GM21723 (cell line): ENCODE data around the gene RALY.
"Not testable (repeated sequence)": the region's sequence is repeated elsewhere in the genome, so short reads cannot be mapped to it uniquely, and the experiment has no call there.

Source experiments
- ATAC-seq: cut with Tn5 transposase; IDR thresholded peaks from one replicate; pipeline ENCODE4 v1.9.1; 2021; ENCODE audit warnings: mild to moderate bottlenecking, moderate library complexity; ENCODE audit not compliant: unreplicated experiment

Gene RALY

DNA sequence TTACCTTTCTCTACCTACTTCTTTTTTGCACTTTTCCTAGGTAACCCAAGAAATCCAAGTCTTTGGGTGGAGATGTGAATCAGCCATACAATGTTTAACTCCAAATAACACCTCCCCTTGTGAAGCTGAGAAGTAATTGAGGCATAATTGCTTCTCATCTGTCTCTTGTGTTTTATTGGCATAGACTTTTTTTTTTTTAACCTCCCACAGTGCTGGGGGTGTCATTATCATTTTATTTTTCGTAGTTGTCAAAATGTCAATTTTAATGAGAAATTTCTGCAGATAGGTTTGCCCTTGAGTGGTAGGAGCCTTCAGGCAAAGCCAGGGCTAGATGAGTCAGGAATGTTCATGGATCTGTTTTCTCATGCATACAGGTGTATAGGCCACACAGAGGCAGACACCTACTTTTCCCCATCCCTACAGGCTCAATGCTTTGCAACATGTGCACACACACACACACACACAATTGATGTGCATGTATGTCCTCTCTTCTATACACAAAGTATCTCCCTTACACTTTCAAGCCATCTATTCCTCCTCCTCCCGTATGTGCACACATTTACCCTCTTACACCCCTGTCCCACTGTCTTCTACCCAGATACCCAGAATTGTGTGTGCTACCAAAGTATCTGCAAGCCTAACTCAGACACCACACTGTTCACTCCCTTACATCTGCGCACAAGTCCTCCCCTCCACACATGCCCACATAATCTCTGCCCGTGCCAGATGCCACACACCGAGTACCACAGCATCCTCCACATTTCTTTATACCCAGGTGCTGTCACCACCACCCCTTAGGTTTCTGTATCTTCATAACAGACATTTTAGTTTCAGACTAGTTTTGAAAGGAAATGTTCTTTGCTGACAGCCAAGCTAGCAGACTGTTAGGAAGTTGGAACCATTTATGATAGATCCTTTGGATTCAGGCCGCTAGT, 22.0 kb downstream of the RALY start:
- no peak for ATAC-seq

DNA sequence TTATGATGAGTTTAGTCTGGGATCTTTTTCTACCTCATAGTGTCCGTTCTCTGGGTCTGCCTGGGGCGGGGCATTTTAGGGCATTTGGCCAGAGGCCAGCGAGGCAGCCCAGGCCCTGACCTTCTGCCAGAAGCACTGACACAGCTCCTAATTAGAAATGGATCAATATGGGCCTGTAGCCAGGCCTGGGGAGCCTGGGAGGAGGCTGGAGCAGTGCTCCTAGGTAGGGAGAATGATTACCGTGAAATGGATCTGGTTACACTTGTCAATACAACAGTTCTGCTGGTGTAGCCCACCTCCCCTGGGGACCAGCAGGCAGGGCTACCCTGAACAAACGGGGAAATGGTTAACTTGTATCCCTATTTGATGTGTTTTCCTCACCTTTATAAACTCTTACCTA, 23.0 kb downstream of the RALY start:
- ATAC-seq: no peak

DNA sequence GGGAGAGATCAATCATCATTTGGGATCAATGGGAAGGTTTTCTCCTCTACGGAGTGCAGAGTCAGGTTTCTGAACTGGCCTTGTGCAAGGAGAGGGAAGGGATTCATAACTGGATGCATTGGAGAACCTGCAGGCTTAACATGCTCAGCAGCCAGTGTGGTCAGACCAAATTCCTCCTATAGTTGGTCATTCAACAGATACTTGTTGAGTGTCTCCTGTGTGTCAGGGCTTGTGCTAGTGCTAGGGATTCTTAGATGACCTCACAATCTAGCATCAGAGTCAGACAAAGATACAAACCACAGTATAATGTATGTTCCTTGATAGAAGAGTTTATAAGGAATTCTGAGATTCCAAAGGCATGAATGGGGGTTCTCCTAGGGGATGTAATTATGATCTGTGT, 23.9 kb downstream of the RALY start:
- ATAC-seq: no peak

DNA sequence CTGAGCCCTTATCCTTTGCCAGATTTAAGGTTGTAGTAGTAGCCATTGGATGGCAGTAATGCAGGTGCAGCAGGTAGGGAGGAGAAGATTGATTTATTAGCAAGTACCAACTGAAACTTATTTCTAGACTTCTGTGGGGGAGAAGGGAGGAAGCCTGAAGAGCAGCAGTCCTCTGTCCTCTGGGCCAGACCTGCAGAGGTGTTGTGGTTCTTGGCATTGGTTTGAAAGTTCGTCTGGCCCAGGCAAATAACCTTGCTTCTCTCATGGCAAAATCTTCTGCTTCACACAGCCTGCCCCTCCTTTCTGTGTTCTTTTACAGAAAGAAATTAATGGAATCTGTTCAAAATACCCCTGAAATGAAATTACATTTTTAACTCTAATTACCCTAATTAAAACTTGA, 24.5 kb downstream of the RALY start:
- no peak for ATAC-seq

- no peak for ATAC-seq
Observed at GRCh38 chr20:34022151-34022838, 28.6 kb downstream of the RALY start.

DNA sequence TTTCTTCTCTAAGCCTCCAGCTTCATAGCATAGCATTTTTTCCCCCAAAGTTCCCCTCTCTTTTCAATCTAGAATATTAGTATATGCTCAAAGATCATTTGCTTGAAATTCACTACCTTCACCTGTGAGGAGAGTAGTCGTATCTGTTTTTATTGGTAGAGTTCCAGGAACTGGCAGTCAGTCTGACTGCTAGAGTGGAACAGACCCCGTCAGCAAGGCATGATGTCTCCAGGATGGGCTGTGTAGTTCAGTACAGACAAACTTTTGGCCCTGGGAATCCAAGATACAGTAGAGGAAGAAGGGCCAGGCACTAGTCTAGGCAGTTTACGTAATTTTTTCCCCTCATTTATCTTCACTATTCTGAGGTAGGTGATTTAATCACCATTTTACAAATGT, 29.1 kb downstream of the RALY start:
- no peak for ATAC-seq

DNA sequence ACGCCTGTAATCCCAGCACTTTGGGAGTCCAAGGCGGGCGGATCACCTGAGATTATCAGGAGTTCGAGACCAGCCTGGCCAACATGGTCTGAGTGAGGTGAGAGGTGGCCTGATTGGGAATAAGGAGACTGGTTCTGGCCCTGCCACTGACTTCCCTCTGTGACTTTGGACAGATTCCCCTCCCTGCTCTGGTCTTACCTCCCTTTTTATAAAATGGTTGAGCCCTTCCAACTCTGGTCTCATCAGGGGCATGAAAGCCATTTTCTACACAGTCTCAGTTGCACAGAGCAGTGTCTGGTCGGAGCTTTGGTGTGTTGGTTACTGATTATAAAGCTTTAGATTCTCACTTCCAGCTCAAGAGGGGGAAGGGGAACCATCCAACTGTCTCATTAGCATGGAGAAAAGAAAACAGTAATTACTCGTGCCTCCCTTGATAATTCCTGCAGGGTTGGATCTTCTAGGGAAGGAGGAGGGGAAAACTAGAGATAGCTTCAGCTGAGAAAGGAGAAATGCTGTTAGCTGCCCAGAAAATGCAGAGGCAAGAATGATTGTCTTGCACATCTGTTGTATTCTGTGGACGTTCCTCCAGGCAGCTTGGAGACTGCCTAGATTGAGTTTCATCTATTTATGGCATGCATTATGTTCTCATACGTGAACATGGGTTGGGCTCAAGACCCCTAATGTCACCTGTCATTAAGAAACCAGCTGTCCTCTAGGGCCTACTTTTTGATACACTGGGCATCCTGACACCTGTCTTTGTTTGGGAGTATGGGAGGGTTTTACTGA, 30.4 kb downstream of the RALY start:
- ATAC-seq: no peak

DNA sequence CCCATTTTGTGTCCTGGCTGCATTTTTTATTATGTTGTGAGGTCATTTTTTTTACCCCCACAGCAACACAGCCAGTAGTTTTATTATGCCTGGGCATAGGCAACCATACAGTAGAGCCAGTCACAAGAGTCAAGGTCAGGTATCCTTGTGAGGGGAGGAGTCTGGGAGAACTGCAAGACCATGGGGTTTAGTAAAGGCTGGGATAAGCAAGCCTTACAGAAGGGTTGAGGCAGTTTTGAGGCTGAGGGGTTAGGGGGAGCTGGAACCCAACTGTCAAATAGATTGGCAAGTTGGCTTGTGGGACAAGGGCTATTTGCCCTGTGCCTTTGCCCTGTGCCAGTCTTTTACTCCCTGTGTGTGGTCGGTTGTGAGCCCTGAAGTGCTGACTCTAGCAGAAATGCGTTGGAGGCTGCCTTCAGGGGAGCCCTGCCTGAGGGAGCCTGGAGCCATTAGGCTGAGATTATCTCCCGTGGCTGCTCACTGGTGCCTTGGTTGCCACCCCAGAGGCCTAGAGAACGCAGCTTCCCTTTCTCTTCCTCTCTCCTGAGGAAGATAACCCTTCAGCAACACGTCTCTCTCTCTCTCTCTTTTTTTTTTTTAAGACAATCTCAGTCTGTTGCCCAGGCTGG, 31.1 kb downstream of the RALY start:
- ATAC-seq: no peak

DNA sequence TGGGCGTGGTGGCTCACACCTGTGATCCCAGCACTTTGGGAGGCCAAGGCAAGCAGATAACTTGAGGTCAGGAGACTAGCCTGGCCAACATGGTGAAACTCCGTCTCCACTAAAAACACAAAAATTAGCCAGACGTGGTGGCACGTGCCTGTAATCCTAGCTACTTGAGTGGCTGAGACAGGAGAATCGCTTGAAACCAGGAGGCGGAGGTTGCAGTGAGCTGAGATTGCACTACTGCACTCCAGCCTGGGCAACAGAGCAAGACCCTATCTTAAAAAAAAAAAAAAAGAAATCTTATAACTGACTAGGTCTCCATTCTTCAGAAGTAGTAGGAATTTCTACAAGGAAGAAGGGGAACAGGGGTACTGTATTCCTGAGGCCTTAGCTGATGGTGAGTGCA, 34.3 kb downstream of the RALY start:
- not testable (repeated sequence) for ATAC-seq

DNA sequence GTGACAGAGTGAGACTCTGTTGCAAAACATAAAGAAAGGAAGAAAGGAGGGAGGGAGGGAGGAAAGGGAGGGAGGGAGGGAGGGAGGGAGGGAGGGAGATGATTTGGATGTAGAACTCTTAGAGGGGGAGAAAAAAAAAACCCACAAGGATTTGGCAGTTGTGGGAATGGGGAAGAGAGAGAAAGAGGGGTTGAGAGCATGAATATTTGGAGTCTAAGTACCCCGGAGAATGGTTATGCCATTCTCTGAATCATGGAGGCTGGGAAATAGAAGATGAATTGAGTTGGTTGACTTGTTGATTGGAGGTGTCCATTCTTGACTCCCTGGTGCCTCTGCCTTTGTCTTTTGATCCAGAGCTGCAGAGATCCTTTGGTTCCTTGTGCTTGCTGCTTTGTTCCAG, 35.7 kb downstream of the RALY start:
- ATAC-seq: no peak

DNA sequence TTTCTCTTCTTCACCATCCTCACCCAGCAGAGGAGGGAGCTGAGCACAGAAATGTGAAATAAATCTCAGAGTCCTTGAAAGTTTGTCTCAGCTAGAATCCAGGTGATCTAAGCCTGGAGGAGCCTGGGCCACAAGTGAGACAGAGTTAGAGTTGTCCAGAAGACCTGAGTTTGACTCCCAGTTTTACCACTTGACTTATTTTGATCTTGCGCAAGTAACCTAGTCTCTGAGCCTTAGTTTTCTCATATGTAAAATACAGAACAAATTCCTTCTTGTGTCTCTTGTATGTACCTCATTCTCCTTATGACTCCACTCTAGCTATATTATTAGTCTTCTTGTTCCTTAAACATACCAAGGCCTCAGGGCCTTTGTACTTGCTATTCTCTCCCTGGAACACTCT, 36.7 kb downstream of the RALY start:
- ATAC-seq: no peak

DNA sequence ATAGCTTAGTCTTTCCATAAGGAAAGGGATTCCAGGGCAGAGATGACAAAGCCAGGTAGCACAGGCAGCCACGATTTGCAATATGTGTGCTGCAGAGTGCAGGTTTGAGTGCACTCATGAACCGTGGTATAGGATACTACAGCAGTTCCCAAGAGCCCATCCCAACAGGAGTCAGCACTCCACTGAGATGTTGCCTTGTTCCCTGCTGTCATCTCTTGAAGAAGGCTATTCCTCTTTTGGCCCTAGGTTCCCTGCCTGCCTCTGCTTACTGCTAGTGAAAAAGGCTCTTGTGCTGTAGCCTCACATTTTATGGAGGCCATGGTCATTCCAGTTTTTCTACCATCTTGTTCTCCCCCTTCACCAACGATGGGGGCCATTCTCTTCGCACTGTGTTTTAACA, 40.2 kb downstream of the RALY start:
- ATAC-seq: no peak

- ATAC-seq: no peak
Observed at GRCh38 chr20:34037121-34037520, 43.4 kb downstream of the RALY start.

DNA sequence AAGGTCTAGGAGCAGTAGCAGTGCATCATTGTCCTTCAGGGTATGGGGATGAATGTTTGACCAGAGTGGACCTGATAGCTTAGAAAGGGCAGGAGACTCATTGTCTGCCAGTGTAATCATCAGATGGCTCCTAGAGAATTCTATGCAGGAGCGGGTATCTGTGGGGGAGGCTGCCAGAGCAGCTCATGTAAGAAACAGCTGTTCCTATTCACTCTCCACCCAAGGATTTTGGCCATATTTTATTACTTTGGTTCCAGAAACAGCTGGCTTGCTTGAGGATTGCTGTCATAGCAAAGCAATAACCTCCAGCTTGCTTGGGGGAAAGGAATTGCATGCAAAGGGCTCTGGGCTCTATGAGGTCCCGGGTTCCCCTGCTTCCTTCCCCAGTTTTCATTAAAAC, 44.1 kb downstream of the RALY start:
- no peak for ATAC-seq

GRCh38 chr20:34040300-34040995, 46.7 kb downstream of the RALY start:
- no peak for ATAC-seq

- ATAC-seq: no peak
Observed at GRCh38 chr20:34041226-34041625, 47.5 kb downstream of the RALY start.

DNA sequence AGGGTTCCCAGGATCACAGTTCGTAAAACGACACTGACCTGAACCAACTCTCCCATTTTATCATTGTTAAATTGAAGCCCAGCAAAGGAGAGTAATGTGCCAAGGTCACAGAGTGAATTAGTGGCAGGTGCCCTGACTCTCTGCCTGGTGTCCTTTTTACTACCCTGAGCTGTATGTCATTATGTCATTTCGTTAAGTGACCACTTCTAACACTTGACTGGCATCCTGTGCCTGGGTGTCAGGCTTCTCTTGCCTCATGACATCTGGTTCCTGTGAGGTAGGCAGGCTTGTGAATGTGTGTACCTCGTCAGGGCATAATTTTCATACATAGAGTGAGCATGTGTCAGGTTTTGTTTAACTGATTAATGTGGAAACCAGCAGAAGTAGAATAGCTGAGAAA, 48.6 kb downstream of the RALY start:
- no peak for ATAC-seq

DNA sequence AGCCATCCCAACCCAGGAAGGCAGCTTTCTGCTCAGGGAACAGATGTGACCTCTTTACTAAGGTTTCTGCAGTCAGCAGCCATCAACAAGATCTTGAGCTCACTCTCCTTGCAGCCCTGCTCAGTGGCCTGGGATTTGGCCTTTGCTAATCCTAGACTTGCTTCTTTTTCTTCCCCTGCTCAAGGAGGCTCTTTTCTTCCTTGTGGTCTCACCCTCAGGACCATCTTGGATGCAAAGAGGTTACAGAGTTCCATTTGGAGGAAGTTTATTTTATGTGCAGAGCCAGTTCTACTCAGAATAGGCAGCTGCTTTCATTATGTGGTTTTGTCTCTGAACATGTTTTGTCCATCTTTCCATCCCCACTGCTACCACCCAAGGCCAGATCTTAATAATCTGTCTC, 49.3 kb downstream of the RALY start:
- ATAC-seq: no peak

GRCh38 chr20:34045294-34045693, 51.6 kb downstream of the RALY start:
- ATAC-seq: no peak

GRCh38 chr20:34045930-34046725, 52.4 kb downstream of the RALY start:
- ATAC-seq: no peak
